ENCODE results near the gene CD36. TPM values are rescaled to one million over a fixed set of nuclear protein-coding genes. Genes with fewer than 3 reads are reported as not detected.

Gene CD36
- 38.8 and 46.2 TPM in 2 replicates for total RNA-seq
- polyA plus RNA-seq (2012): 16.6 TPM

DNA sequence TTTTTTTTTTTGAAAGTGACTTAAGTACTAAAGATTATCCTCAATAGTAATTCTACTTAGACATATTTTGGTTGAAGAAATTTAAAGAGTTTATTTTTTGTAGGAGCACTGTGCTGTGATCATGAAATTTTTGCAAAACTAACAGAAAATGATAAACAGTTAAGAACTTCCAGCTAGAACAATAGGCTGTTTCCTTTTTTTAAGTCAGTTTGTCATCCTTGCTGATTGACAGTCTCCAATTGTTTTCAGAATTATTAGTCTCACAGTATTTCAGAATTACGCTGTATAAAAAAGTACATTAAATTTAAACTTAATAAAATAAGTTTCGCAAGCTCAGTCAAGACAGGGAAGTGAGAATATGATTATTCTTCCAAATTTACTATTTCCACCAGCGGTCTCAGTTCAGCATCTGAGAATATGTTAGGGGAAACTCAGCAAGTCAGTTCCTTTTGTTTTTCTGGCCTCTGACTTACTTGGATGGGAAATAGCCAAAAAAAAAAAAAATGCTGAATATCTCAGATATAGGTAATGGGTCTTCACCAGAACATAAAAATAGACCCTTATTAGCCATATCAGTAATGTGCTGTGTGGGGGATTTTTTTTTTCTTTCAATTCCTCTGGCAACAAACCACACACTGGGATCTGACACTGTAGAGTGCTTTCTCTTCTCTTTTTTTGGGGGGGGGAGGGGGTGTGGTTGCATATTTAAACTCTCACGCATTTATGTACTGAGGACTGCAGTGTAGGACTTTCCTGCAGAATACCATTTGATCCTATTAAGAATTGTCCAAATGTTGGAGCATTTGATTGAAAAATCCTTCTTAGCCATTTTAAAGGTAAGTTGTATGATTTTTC is at the start of gene CD36:
Gene CD36 (plus strand): TSS at position 732 of the 855 bp plus-strand sequence. CDS start 8,099 bp downstream, outside the sequence.
- no peak for DNase-seq (ENCODE audit: low read depth)

DNA sequence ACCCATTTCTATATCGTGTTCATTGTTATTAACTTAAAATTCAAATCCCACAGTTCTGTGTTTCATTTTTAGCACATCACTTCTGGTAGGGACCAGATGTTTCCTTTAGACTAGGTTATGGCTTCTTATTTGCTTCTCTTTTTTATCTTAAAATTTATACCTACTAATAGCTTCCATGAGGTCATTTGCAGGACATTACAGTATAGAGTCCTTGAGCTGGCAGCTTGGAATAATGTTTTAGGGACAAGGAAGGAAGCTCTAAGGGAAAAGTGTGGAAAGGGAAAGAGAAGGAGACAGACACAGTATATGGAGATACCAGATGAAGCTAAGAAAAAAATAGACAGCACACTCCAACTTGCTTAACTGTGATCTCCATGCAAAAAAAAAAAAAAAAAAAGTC is 48.8 kb upstream of the CD36 start:
- DNase-seq (ENCODE audit: low read depth): no peak

DNA sequence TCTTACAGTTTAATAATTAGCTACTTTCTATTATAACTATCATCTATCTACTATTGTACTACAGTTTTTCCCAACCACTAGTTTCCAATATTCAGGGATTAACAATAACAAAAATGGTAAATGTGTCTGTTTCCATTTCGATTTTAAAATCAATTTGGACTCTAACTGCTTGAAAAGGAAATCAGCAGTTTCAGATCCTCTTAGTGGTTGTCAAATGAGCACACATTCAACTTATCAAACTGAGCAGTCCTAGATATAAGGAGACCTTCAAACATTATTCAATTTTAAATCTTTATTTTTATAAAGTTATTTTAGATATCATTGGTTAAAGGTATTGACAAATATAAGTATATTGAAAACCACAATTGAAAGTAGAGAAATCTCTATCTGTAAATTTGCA is 46.8 kb upstream of the CD36 start:
- no peak for DNase-seq (ENCODE audit: low read depth)

DNA sequence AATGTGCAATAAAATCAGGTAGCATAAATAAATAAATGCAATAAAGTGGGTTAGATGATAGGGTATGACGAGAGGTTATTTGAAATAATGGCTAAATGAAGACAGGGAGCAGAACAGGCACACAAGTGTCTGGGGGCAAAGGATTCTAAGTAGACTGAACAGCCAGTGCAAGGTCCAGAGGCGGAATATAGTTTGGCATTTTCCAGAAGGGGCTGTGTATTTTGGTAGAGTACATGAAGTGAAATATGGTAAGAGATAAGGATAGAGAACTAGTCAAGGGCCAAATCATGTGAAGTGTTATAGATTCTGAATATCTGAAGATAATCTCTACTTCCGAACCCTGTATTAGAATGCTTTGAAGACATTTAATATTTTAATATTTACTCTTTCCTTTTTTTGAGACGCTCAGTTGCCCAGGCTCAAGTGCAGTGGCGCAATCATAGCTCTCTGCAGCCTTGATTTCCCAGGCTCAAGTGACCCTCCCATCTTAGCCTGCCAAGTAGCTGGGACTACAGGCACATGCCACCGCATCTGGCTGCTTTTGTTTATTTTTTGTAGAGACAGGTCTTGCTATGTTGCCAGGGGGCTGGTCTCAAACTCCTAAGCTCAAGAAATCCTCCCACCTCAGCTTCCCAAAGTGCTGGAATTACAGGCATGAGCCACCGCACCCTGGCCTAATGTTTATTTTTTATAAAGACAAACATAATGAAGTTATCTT is 44.4 kb upstream of the CD36 start:
- no peak for DNase-seq (ENCODE audit: low read depth)

DNA sequence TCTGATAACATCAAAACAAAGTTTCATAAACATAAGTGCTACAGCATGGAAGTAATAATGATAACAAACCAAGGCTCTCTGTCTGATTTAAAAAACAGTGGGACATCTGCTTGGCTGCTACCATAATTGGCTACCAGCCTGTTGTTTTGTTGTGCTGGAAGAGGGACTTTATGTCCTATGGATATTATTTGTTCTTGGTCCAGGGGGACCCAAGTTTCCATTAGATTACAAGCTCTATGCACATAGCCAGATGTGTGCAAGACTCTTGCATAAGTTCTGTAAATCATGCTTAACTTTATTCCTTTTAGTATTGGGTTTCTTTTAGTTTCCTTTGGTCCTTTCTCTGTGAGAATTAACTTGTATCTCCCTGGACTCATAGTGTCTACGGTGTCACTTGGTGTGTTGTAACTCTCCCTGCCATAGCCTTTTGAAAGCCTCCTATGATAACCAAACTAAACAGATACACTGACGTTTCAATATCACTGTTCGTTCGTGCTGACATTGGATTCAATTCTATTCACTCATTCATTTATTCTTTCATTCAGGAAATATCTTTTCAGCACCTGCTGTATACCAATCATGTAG is 41.4 kb upstream of the CD36 start:
- no peak for DNase-seq (ENCODE audit: low read depth)

DNA sequence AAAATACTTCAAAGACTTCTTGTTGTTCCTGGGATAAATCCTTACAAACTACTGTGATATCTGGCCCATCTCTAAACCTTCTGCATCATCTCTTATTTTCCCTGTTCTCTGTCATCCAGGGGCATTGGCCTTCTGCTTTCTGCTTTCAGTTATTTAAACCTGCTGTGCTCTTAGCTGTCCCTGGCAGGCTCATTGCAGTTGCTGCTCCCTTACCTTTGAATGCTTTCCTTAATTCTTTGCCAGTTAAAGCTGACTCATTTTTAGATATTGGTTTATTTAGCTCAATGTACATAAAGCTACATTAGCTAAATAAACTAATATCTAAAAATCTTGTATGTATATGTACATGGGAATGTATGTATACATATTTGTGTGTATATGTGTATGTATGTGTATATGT is 40.6 kb upstream of the CD36 start:
- no peak for DNase-seq (ENCODE audit: low read depth)

DNA sequence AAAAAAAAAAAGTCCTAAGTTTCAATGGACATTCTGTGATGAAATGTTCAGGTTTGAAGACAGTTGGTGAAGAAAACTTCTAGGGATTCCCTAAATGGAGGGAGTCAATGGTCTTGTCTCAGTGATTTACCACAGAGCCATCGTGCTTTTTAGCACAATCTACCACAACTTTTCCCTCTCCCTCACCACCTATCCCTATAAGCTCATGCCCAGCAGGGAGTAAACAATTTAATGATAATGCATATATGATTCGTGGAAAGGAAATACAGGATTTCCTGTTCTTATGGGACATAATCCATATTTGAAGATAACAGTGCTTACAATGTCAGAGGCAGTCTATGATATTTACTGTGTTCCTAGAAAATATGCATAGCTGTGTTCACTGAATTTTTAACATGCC is 38.4 kb upstream of the CD36 start:
- no peak for DNase-seq (ENCODE audit: low read depth)

DNA sequence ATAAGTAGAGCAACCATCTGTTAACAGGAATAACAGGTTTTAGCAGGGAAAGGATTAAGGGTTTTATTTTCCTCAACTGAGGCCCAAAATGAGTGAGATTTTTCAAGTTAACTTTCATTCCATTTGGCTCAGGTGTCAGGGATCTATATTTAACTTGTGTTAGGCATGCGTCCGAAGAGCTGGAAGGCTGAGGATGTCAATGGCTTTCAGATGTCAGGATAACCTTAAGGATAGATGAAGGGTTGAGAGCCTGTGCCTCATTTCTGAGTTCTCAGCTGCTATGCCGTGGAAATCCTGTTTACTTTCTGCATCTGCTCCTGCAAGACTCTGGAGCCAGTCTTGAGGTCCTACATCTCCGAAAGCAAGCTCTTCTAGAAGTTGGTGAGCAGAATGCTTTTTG is 36.4 kb upstream of the CD36 start:
- DNase-seq (ENCODE audit: low read depth): no peak

DNA sequence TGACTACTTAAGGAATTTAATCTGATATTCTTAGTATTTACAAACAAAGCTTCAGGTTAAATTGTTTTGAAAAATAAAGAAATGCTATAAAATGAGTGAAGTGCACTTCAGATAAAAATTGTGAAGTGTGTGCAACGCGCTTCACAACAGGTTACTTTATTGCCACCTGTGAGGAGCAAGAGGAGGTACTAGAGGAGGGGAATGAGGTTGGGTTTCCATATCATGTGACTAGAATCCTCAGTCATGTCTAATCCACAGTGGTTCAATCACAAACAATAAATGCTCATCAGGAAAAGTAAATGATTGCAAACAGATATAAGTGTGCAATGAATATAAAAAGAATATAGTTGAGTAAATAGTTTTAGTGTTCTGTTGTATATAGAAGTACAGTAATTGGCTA is 34.5 kb upstream of the CD36 start:
- no peak for DNase-seq (ENCODE audit: low read depth)

DNA sequence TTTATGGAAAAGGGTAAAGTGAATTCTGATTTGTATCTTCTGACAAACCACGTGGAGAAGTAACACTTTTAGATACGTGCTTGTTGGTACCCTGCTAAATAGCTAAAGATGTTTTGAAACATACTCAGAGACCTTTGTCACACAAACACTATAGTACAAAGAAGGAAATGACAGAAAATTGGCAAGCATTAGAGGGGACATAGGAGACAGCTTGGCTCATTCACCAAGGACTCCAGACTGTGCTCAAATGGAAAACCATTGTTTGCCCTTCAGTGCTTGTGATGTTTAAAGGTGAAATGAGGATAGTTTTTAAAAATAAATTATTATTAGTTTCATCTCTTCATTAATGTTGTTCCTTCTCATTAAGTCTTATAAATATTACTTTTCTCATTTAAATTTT is 34.0 kb upstream of the CD36 start:
- no peak for DNase-seq (ENCODE audit: low read depth)

DNA sequence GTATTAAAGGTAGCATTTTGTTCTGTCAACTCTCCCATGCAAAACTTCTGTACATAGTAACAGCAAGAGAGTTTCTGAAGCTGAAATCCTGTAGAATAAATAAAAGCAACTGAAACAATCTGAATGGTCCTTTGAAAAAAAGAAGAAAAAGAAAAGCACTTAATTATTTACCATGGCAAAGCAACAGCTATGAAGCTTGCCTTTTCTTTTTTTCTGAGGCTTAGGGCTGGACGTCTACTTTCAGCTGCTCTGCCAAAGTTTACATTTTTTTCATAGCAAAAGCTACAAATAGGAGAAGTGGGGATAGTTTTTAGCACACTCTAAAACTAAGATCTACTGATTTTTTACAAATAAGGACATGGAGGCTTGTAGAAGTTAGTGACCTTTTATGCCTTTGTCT is 31.3 kb upstream of the CD36 start:
- DNase-seq (ENCODE audit: low read depth): no peak

DNA sequence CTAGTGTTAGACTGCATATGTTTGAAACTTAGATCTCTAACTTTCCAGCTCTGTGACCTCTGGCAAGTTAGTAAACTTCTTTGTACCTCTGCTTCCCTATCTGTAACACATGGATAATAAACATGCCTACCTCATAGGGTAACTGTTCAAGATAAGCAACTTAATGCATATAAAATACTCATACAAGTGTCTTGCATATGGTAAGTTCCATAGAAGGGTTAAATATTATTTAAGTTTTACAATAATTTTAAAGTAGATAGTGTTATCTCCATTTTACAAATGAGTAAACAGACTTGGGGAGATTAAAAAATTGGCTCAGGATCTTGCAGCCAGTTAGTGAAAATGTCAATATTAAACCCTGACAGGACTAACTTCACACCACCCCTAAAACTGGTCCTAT is 30.1 kb upstream of the CD36 start:
- DNase-seq (ENCODE audit: low read depth): no peak

DNA sequence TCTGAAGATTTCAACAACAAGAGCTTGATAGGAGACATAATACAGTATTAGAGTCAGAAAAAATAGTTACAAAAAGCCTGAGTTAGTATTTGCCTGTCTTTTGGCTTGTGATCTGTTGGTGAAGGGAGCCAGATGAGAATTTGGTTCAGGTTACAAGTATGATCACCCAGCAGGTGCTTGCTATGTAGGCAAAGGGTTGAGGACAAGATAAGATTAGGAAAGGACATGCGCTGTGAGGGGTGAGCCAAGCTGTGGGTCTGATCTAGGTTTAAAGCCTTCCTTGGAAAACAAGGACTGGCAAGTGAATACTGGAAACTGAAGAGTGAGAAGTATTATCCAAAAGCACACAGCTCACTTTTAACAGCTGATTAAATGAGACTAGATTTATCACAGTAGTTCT is 28.7 kb upstream of the CD36 start:
- peak; percentile 50 for DNase-seq (ENCODE audit: low read depth)

DNA sequence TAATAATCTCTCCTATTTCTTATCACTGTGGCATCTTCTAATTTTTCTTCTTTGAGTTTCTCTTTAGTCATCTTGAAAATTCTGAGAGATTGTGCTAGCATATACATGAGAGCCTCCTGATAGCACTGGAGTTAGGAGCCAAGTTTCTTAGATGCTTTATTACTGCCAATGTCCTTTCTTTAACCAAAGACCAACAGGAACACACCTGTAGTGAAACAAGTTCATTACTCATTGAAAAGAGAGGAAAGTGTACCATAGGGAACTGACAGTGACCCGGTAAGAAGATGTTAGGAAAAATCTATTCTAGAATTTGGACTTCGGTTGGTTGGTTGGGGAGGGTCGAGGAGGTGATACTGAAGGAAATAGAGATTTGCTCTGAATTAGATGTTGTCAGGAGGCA is 27.1 kb upstream of the CD36 start:
- DNase-seq (ENCODE audit: low read depth): no peak

DNA sequence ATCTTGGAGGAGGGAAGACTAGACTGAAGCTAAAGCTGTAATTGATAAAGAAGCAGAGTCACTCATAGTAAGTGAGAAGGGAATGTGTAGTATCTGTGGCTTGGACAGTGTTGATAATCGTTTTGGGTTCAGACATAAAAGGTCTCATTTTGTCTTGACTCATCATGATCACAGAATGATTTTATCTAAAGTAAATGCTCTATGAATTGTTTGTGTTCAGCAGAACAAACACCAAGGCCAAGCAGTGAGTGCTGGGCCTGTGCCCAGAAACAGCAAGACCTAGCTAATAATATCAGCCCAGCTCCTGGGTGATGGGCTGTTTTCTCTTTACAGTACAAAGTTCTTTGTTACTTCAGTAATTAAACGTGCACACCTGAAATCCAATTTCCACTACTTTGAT is 26.7 kb upstream of the CD36 start:
- peak; percentile 59 for DNase-seq (ENCODE audit: low read depth)

DNA sequence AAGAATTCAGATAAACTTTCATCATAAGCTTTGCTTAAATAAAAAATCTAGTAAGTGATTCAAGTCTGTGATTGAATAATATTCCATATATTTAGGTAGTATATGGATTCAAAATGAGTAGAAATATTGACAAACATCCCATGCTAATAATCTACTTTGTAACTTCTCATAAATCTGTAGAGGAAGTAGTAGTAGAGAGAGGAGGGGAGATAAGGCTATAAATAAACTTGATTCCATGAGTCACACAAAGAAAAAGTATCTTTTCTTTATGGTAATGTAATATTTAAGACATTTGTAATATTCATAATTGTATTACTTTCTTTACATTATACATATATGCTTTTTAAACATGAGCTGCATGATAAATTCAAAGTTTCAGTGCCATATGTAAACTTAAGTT is 25.6 kb upstream of the CD36 start:
- no peak for DNase-seq (ENCODE audit: low read depth)

DNA sequence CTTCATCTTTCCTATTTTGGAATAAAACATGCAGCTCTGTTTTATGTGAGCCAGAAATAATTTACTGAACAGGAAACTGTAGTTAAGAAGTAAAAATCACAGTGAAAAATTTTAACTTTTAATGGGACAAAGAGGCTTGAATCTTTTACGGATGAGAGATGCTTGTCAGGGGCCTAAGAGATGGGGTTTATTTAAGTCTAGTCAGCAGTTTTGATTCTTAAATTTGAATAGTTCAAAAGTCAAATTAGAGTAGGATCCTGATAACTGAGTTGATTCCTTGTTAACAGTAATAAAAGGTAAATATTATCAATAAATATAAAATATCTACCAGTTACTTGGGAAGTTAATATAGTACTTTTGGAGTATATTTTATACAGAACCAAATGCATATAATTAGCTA is 24.9 kb upstream of the CD36 start:
- no peak for DNase-seq (ENCODE audit: low read depth)

DNA sequence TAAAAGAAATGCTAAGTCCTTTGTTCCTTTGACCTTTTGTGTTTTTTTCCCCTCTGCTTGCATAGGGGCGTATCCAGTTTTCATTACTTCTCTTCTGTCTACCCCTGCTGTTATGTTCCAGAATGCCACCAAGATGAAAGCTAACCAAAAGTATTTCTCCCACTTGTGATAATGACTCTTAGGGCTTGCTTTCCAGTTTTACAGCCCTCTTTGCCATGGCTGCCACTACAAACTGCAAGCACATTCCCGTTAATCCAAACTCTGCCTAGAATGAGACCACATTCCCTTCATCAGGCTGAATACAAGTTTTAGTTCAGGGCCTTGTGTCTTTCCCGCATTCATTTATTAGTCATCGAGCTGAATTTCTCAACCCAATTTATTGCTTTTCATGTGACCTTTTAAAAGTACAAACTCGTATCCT is 23.6 kb upstream of the CD36 start:
- DNase-seq (ENCODE audit: low read depth): peak; percentile 67

DNA sequence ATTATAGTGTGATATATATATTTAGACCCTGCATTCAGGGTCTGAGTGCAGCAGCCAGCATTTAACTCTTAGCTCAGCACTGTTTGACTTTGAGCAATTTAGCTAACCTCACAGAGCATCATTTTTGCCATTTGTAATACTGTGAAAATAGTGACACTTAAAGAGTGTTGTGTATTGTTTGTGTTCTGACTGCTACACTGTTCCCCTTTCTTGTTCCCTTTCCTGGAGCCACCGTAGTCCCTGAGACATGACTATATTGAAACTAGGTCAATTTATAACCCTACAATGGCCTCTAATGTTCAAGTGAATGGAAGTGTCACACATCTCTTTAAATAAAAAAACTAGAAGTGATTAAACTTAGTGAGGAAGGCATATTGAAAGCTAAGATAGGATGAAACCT is 20.3 kb upstream of the CD36 start:
- no peak for DNase-seq (ENCODE audit: low read depth)

DNA sequence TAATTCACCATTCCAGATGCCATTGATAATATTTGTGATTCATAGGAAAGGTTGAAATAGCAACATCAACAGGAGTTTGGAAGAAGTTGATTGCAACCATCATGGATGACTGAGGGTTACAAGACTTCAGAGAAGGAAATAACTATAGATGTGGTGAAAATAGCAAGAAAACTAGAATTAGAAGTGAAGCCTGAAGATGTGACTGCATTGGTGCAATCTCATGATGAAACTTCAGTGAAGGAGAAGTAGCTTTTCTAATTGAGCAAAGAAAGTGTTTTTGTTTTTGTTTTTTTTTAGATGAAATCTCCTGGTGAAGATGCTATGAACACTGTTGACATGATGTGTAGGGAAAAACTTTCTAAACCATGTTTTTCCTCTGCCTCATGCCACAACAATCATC is 18.7 kb upstream of the CD36 start:
- no peak for DNase-seq (ENCODE audit: low read depth)

DNA sequence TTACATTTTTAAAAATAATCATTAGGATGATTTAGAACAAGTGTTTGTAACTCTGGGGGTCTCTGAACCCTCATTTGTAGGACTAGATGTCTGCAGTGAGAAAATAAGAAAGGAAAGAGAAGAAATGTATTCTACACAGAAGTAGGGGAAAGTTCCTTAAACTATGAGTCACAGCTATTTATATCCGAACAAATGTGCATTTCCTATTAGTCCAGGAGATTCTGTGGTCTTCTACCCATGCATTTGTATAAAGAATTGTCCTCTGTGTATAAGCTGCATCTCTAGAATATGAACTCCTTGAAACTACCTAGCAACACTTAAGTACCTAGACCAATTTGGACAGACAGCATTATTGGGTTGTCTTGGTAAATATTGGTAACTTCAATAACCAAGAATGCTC is 15.9 kb upstream of the CD36 start:
- DNase-seq (ENCODE audit: low read depth): peak; percentile 64

DNA sequence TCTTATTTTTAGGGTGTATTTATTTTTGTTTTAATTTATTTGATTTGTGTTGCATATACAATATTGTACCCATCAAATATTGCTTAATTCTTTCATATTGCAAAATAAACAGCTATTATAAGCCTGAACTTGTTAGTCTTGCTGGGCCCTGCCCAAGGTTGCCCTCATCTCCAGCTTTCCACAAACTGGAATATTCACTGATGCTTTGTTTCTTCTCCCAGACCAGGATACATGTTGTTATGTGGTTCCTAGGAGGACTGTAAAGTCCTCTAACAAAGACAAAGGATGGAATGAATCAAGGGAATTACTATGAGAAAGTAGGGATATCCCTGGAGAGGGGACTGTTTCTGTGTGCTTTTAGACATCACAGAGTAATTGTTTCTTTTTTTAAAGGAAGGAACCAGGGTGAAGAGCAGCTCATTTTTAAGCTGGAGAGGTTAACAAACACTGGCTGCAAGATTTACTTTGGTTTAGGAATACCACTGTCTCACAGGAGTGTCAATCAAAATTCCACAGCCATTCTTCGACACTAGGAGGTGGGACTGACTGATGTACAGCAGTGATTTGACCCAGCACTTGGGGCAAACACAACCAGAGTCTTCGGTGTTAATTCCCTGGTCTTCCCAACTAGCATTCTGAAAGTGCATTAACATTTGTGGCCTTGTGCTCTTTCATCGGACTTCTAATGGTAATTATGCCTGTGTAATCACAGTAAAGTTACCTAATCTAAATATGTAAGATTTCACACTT is 14.8 kb upstream of the CD36 start:
- DNase-seq (ENCODE audit: low read depth): no peak

All from myocyte (in vitro differentiated cells).